SKM-1 treated with dmso at 0.1 percent for 144 hours (cell line): ENCODE data around the gene SLC50A1.

Source experiments
- DNase-seq: peaks from one replicate; lab custom pipeline; 2025; ENCODE audit not compliant: unreplicated experiment; lab: John Stamatoyannopoulos, UW

The SLC50A1 gene

GRCh38 chr1:155135415-155136028 is at the start of gene SLC50A1:
Gene SLC50A1, plus strand, starts transcription at chr1:155135852. Its CDS starts 60 bp downstream, at chr1:155135912.
- peak; percentile 96 for DNase-seq

- DNase-seq, result peak; percentile 70
Measured at GRCh38 chr1:155086128-155086741, 49.4 kb upstream of the SLC50A1 start.

- DNase-seq, result no peak
Measured at GRCh38 chr1:155086856-155087535, 48.7 kb upstream of the SLC50A1 start.

GRCh38 chr1:155091071-155092051 is 44.3 kb upstream of the SLC50A1 start:
- peak; percentile 69 for DNase-seq

GRCh38 chr1:155092131-155092530 is 43.5 kb upstream of the SLC50A1 start:
- DNase-seq, result no peak

- DNase-seq, result no peak
Measured at GRCh38 chr1:155092641-155093040, 43.0 kb upstream of the SLC50A1 start.

- DNase-seq, result peak; percentile 46
Measured at GRCh38 chr1:155093911-155094621, 41.6 kb upstream of the SLC50A1 start.

GRCh38 chr1:155094622-155094948 is 41.1 kb upstream of the SLC50A1 start:
- no peak for DNase-seq

- DNase-seq, result no peak
Measured at GRCh38 chr1:155099331-155099730, 36.3 kb upstream of the SLC50A1 start.

GRCh38 chr1:155103325-155103724 is 32.3 kb upstream of the SLC50A1 start:
- DNase-seq, result no peak

GRCh38 chr1:155104605-155105534 is 30.8 kb upstream of the SLC50A1 start:
- no peak for DNase-seq

- no peak for DNase-seq
Measured at GRCh38 chr1:155105604-155106011, 30.0 kb upstream of the SLC50A1 start.

GRCh38 chr1:155106862-155107261 is 28.8 kb upstream of the SLC50A1 start:
- DNase-seq, result no peak

- DNase-seq, result no peak
Measured at GRCh38 chr1:155107309-155108264, 28.1 kb upstream of the SLC50A1 start.

- DNase-seq, result no peak
Measured at GRCh38 chr1:155108296-155108695, 27.4 kb upstream of the SLC50A1 start.

GRCh38 chr1:155110381-155110780 is 25.3 kb upstream of the SLC50A1 start:
- no peak for DNase-seq

- DNase-seq, result no peak
Measured at GRCh38 chr1:155110826-155111225, 24.8 kb upstream of the SLC50A1 start.

GRCh38 chr1:155113450-155113980 is 22.1 kb upstream of the SLC50A1 start:
- DNase-seq, result no peak
